Cortex of kidney (tissue), 1 donor: Measurements from ENCODE around the gene FOXC2.

ENCODE experiments used
- DNase-seq: peaks from one replicate; lab custom pipeline; 2025; lab: John Stamatoyannopoulos, UW

The FOXC2 gene

DNA sequence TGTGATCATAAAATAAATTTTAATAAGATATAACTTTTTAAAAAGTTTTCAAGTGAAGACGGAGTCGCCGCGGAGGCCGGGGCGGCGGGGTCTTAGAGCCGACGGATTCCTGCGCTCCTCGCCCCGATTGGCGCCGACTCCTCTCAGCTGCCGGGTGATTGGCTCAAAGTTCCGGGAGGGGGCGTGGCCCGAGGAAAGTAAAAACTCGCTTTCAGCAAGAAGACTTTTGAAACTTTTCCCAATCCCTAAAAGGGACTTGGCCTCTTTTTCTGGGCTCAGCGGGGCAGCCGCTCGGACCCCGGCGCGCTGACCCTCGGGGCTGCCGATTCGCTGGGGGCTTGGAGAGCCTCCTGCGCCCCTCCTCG lies at the start of gene FOXC2:
Gene FOXC2 (plus strand): TSS at position 229 of the 365 bp plus-strand sequence. CDS start 507 bp downstream, outside the sequence.
- DNase-seq, result no peak

DNA sequence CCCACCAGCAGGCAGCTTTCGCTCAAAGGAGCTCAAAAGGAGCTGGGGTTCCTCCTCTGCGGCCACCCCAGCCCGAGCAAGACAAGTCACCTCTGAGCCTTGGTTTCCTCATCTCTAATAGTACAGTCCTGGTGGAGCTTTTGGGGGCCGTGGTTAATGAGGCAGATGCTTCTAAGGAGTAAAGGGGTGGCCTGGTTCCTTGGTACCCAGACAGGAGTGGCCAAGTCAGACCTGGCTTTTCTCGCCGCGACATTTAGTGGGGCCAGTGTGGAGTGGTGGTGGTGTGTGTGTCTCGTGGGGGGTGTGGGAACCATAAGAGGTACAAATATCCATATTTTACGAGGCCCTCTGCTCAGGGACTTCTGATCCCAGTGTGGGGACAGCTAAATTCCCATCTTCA lies 49.6 kb upstream of the FOXC2 start:
- DNase-seq, result no peak

GRCh38 chr16:86517652-86518258 lies 48.9 kb upstream of the FOXC2 start:
- DNase-seq, result no peak

DNA sequence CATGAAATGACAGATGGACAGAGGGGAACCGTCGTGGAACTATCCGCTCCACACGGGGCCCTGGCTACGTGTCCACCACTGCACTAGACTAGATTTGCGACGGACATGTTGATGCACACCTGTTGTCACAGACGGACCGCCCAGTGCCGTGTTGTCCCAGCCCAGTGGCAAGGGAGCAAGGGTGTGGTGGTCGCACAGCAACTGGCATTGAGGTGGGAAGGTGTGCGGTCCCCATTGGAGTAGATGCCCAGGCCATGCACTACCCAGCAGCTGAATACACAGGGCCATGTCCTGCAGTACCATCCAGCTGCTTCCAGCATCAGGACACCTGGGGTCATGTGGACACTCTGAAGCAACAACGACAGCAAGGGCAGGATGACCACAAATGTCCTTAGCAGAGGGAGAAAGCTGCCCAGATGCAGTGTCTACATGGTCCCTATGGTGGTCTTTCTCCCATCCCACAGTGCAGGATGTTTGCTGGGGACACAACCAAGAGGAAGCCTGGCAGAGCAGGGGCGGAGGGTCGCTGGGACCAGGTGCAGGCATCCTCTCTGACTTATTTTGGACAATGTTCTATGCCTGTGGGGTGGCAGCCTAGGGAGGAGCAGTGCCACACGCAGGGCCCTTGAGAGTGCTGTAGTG lies 47.5 kb upstream of the FOXC2 start:
- DNase-seq, result no peak

DNA sequence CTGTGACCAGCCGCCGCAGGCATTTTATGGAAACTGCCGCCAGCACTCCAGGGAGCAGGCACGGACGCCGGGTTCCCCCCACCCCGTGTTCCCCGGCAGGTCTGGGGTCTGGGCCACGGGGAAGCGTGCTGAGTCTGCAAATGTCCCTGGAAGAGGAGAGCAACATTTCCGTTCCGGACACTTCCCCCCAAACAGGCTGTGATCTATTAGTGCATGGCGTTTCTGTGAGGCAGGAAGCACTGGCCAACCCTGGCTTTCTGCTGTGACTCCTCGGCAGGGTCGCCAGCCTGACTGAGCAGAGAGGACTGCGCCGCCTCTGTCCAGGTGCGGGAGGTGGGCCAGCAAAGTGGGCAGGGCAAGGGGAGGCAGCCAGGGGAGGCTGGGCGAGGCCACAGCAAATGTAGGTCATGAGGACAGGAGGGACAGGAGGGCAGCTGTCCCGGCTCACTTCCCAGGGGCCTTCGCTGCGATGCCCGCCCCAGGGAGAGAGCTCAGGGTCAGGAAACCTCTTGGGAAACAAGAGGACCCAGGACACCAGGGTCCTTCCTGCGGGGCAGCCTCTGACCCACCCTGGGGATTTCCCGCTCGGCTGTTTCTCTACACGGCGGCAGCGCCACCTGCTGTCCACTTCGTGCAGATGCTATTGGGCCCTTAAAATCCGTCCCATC lies 46.8 kb upstream of the FOXC2 start:
- DNase-seq, result no peak

- DNase-seq, result no peak
Measured at GRCh38 chr16:86520317-86521210, 46.1 kb upstream of the FOXC2 start.

DNA sequence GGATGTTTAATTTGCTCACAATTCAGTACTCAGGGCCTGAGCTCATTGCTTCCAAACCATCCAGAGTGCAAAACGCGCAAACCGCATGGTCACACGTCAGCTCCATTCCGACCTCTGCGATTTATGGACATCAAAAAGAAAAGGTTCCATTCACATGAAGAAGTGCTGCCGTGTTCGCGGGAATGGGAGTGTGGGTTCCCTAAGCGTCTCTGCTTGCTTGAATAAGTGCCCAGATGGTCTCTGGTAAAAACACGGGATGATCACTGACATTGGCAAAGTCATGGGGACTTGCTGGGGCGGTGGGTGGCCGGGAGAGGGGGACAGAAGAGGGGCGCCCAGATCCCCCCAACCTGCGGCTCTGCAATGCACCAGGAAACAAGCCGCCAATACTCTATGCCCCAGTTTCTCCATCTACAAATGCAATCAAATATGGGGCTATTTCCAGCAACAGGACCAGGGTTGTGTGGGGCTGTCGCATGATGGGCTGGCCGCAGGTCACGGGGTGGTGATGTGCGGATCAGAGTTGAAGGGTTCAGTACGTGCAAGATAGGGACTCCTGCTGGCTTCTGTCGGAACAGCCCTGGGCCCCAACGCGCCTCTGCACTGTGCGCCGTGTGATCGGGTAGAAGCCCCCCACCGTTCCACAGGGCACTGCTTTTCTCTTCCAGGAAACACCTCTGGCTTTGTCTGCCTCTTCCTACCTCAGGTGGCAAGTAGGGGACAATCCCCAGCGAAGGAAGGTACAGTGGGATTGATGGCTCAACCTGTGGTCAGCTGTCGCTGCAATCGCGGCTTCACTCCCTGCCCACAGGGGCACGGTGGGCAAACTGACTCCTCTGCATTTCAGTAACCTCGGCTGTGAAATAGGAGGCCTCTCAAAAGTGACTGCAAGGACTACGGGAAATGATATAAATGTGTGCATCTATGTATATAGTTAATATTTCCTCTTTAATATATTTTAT lies 45.1 kb upstream of the FOXC2 start:
- no peak for DNase-seq

DNA sequence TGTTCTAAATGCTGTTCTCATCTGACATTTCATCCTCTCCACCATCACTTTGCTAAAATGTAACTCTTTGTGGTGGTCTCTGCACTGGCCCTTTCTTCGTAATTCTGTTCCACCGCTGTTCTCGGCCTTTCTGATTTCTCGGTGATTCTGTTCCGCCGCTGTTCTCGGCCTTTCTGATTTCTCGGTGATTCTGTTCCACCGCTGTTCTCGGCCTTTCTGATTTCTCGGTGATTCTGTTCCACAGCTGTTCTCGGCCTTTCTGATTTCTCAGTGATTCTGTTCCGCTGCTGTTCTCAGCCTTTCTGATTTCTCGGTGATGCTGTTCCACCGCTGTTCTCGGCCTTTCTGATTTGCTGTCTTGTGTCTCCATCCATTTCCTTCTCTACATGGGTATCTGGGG lies 44.0 kb upstream of the FOXC2 start:
- no peak for DNase-seq

GRCh38 chr16:86523166-86523740 lies 43.4 kb upstream of the FOXC2 start:
- no peak for DNase-seq

GRCh38 chr16:86524029-86524428 lies 42.6 kb upstream of the FOXC2 start:
- no peak for DNase-seq

DNA sequence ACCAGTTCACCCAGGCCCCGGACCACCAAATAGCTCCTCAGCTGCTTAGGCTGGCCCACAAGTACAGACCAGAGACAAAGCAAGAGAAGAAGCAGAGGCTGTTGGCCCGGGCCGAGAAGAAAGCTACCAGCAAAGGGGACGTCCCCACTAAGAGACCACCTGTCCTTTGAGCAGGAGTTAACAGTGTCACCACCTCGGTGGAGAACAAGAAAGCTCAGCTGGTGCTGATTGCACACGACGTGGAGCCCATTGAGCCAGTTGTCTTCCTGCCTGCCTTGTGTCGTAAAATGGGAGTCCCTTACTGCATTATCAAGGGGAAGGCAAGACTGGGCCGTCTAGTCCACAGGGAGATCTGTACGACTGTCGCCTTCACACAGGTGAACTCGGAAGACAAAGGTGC lies 40.9 kb upstream of the FOXC2 start:
- no peak for DNase-seq

- no peak for DNase-seq
Measured at GRCh38 chr16:86527366-86527765, 39.3 kb upstream of the FOXC2 start.

DNA sequence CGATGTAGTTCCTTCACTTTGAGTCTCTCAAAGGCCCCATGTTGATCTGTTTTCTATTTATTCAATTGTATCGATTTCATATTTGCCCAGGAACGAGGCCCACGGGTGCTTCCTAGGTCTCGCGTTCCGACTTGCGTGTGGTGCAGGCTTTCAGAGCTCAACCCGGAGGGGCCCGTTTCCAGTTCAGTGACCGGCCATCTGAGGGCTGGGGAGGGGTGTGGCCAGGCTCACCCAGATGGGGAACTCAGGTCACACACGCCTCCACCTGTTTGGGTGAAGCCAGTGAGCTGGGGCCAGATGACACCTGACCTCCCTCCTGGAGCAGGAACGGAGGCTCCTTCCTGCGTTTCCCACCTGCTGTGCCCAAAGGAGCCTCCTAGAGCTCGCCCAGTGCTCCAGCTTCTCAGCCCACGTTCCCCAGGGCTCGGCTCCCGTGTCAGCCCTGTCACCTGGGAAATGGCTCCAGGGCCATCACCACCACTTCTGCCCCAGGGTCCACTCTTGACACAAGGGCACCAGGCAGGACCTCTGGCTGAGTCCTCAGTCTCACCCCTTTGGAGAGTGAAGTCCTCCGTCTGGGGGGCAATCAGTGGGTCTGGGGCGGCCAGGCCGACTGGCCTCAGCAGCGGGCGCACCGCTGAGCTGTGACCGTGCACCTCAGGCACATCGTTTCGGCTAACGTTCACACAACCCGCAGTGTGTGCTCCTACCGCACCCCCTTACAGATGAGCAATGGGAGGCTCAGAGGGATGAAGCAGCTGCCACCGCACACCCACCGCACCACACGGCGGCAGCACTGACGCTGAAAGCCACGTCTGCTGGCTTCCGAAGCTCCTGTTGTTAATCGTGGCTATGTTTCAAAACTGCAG lies 38.3 kb upstream of the FOXC2 start:
- DNase-seq, result no peak

- DNase-seq, result no peak
Measured at GRCh38 chr16:86529160-86529559, 37.5 kb upstream of the FOXC2 start.

DNA sequence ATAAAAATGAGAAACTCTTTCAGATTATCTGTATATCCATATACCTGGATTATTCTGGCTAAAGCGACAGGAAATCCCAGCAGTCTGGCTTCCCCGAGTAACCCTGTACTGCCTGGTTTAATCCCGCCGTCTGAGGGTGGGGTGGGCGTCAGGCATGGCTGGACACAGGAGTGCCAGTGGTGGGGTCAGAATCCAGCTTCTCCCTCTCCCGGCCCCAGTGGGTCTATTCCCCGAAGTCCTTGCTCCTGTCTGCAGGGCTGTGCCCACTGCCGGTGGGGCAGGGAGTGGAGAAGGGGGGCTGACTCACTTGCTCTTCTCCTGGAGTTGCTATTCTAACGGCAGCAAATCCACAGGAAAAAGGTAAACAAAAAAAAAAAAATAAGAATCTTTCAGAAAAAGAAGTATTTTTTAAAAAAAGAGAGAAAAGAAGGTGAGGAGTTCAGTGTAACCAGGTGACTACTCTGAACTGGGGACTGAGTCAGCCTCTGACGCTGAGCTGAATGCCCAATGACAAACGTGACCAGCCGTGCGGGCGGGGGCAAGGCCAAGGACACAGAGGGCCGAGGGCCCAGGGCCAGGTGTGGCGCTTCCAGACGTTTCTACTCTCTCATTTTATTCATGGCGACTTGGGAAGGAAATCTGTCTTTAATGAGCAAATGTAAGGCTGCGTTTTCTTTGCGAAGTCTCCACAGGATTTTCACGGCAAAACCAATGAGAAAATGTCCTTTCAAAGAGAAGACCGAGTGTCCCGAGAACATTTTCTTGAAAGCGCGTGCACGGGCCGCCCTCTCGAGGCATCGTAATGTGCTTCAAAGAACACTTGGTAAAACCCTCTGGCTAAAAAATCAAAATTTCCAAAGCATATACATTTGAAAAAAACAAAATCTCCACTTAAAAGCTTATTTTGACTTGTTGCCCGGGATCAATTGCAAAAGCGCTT lies 36.1 kb upstream of the FOXC2 start:
- DNase-seq, result no peak

DNA sequence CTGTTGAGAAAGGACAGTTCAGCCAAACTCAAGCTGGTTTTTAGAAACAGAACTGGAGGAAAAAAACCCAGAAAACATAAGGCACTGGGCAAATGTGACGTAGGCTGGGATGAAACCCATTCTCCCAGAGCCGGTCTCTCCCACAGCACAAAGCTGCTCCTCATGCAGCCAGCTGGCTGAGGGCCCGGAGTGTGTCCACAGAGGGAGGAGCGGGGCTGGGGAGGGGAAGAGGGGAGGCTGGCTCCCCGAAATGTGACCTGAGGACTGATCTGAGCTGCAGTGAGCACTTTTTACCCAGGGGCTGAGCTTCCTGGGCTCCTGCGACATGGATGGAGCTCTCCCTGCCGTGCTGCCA lies 35.5 kb upstream of the FOXC2 start:
- no peak for DNase-seq

- DNase-seq, result no peak
Measured at GRCh38 chr16:86531641-86532525, 34.7 kb upstream of the FOXC2 start.

- DNase-seq, result no peak
Measured at GRCh38 chr16:86532526-86532815, 34.2 kb upstream of the FOXC2 start.
